ENCODE data around the gene KIAA0753.

The KIAA0753 gene

DNA sequence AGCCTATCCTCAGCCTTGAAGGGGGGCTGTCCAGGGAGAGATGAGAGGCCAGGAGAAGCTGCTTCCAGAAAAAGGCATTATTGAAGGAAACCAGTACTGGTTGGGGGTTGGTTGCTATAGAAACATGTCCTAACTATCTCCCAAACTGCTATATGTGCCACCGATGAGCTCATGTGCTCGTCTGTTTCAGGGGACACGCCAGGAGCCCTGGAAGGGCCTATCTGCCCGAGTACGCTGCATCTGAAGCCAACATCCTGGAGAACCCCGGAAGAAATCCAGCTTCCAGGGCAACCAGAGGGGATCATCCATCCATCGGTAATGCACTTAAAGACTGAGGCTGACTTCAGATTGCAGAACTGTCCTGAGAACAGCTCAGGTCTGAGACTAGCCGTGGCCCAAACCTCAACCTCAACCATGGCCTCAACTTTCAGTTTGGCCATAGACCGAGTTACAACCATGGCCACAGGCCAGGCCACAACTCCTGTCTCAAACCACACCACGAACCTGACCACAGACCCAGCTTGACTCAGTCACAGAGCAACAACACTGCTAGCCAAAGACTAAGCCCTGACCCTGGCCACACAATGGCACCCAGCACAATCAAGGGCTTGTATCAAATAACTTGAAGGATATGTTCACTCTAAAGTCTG, 94.3 kb downstream of the KIAA0753 start:
- H3K27ac ChIP-seq (ENCODE audit: poor library complexity, severe bottlenecking) = no peak overlapping the region
- H3K4me3 ChIP-seq (ENCODE audit: severe bottlenecking) = no peak overlapping the region
- no peak for ATAC-seq (ENCODE audit: low read depth)
- H3K27me3 ChIP-seq (ENCODE audit: insufficient read depth, poor library complexity, severe bottlenecking) = no peaks in the 10 kb centered on the region
- DNase-seq (ENCODE audit: low spot score) = no peak
- no peak for TF ChIP-seq CTCF (IDR thresholded peaks at IDR 0.05; ENCODE audit: poor library complexity, severe bottlenecking)
- no peaks in the 10 kb centered on the region for H3K36me3 ChIP-seq (ENCODE audit: low read depth)
- peaks cover 13% of the 10 kb centered on the region for H3K4me1 ChIP-seq (ENCODE audit: insufficient read depth, poor library complexity, severe bottlenecking)
- H3K9me3 ChIP-seq (ENCODE audit: severe bottlenecking) = no peaks in the 10 kb centered on the region

- H3K4me1 ChIP-seq (ENCODE audit: insufficient read depth, poor library complexity, severe bottlenecking) = peaks cover 11% of the 10 kb centered on the region
- no peaks in the 10 kb centered on the region for H3K36me3 ChIP-seq (ENCODE audit: low read depth)
- DNase-seq (ENCODE audit: low spot score) = peak; percentile 34
- no peaks in the 10 kb centered on the region for H3K9me3 ChIP-seq (ENCODE audit: severe bottlenecking)
- H3K4me3 ChIP-seq (ENCODE audit: severe bottlenecking) = no peak overlapping the region
- no peaks in the 10 kb centered on the region for H3K27me3 ChIP-seq (ENCODE audit: insufficient read depth, poor library complexity, severe bottlenecking)
- no peak for TF ChIP-seq CTCF (IDR thresholded peaks at IDR 0.05; ENCODE audit: poor library complexity, severe bottlenecking)
- no peak overlapping the region for H3K27ac ChIP-seq (ENCODE audit: poor library complexity, severe bottlenecking)
- no peak for ATAC-seq (ENCODE audit: low read depth)
Observed at GRCh38 chr17:6545291-6545690, 95.2 kb downstream of the KIAA0753 start.

DNA sequence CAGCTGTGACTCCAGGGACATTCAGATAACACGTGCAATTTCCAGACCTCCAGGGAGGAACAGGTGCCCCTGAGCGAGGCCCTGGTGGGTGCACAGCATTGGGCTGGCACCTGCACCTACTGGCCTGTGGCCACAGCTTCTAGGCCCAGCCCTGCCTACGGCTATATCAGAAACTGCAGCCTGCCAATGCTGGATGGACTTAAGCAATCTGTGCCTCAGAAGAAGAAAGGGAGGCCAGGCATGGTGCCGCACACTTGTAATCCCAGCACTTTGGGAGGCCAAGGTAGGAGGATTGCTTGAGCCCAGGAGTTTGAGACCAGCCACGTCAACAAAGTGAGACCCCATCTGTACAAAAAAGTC, 96.5 kb downstream of the KIAA0753 start:
- Histone ChIP-seq H3K4me3 (ENCODE audit: severe bottlenecking) (no peak overlapping the region), H3K4me1 (ENCODE audit: insufficient read depth, poor library complexity, severe bottlenecking) (peaks cover 4% of the 10 kb centered on the region), H3K9me3 (ENCODE audit: severe bottlenecking) (no peaks in the 10 kb centered on the region), H3K36me3 (ENCODE audit: low read depth) (no peaks in the 10 kb centered on the region), H3K27ac (ENCODE audit: poor library complexity, severe bottlenecking) (no peak overlapping the region), H3K27me3 (ENCODE audit: insufficient read depth, poor library complexity, severe bottlenecking) (no peaks in the 10 kb centered on the region)
- DNase-seq (ENCODE audit: low spot score) = no peak
- no peak for ATAC-seq (ENCODE audit: low read depth)
- no peak for TF ChIP-seq CTCF (IDR thresholded peaks at IDR 0.05; ENCODE audit: poor library complexity, severe bottlenecking)

DNA sequence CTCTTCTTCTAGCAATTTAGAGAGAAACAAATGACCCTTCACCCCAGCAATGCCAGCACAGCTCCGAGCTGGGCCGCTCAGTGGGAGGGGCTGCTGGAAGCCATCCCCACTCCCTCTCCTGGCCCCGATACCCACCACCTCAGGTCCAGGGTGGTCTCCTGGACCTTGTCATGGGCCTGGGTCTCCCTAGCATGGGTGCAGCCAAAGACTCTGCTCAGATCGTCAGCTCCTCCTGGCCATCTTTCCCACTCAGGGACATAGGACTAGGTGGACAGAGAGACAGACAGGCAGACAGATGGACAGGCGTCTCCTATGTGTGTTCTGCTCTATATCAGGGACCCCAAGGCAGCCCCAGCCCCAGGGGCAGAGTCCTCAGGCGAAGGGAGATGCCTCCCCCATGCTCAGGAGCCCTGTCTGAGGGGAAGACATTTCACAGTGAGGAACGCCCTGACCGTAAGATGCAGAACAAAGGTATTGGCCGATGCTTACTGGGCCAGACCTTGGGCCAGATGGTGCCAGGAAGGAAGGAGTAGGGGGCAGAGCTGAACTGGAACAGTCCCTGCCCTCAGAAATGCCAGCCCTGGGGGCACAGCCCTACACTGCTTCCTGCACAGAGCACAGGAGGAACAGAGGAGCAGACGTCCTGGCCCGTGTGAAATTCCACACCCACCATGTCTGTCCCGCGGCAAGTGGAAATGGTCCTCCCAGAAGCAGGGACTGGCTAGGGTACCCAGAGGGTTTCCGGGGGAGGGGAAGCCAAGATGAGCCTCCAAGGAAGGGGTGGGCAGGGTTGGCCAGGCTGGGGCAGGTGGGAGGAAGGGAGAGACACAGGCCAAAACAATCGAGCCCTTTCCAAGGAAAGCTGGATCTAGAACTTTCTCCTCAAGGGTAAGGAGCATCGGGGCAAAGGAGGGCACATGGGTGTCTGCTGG, 97.2 kb downstream of the KIAA0753 start:
- no peaks in the 10 kb centered on the region for H3K27me3 ChIP-seq (ENCODE audit: insufficient read depth, poor library complexity, severe bottlenecking)
- TF ChIP-seq CTCF (IDR thresholded peaks at IDR 0.05; ENCODE audit: poor library complexity, severe bottlenecking) = no peak
- H3K4me1 ChIP-seq (ENCODE audit: insufficient read depth, poor library complexity, severe bottlenecking) = no peaks in the 10 kb centered on the region
- ATAC-seq (ENCODE audit: low read depth) = no peak
- no peak overlapping the region for H3K27ac ChIP-seq (ENCODE audit: poor library complexity, severe bottlenecking)
- DNase-seq (ENCODE audit: low spot score) = peak; percentile 47
- H3K36me3 ChIP-seq (ENCODE audit: low read depth) = no peaks in the 10 kb centered on the region
- no peaks in the 10 kb centered on the region for H3K9me3 ChIP-seq (ENCODE audit: severe bottlenecking)
- H3K4me3 ChIP-seq (ENCODE audit: severe bottlenecking) = no peak overlapping the region

DNA sequence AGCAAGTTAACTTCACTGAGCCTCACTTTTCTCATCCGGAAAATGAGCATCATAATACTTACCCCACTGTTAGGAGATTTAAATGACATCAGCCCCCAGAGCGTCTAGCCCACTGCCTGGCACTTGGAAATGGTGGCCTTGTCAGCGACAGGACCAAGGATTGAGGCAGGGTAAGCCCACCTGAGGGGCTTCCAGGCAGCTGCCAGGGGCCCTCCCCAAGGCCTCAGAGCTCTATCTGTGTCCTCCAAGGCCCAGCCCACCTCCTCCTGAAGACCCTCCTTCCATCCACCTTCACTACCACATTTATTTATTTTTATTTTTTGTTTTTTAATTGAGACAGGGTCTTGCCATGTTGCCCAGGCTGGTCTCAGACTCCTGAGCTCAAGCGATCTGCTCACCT, 97.9 kb downstream of the KIAA0753 start:
- no peaks in the 10 kb centered on the region for H3K4me1 ChIP-seq (ENCODE audit: insufficient read depth, poor library complexity, severe bottlenecking)
- TF ChIP-seq CTCF (IDR thresholded peaks at IDR 0.05; ENCODE audit: poor library complexity, severe bottlenecking) = no peak
- no peak overlapping the region for H3K27ac ChIP-seq (ENCODE audit: poor library complexity, severe bottlenecking)
- H3K27me3 ChIP-seq (ENCODE audit: insufficient read depth, poor library complexity, severe bottlenecking) = no peaks in the 10 kb centered on the region
- no peaks in the 10 kb centered on the region for H3K9me3 ChIP-seq (ENCODE audit: severe bottlenecking)
- H3K36me3 ChIP-seq (ENCODE audit: low read depth) = no peaks in the 10 kb centered on the region
- no peak for DNase-seq (ENCODE audit: low spot score)
- no peak overlapping the region for H3K4me3 ChIP-seq (ENCODE audit: severe bottlenecking)
- ATAC-seq (ENCODE audit: low read depth) = no peak
